HL-60/S4 treated with retinoic acid at 250 ng/mL for 4 days and 3 days (cell line): ENCODE data around the gene DPPA3.
"Not testable (repeated sequence)": the region's sequence is repeated elsewhere in the genome, so short reads cannot be mapped to it uniquely, and the experiment has no call there.

Experiments
- in situ Hi-C: fragments of 300-500 bp; cut with MboI; formaldehyde crosslinking; loops from 2 replicates; pipeline ENCODE4 v1.7.0; 2022; ENCODE audit warnings: low sequenced_read_pairs

Gene DPPA3

DNA sequence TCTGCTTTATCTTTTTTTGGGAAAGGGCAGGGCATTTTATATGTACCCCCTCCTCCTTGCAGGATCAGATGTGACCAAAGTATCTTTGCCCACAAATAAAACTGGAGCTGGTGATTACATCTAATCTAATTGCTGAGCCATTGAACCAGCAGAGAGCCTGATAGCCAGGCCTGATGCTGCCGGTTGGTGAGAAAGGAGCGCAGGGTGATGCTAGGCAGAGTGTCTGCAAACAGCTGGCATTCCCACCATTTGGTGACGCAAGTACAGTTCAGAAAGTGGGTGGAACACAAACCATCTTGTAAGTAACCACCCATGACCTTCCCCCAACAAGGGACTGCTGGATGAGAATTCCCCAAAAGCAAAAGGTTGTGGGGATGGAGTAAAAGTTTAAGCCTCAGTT, 12.7 kb downstream of the DPPA3 start:
- in situ Hi-C loops: no loop called here

- in situ Hi-C loops: no loop called here
Measured at GRCh38 chr12:7729746-7730145, 18.5 kb downstream of the DPPA3 start.

DNA sequence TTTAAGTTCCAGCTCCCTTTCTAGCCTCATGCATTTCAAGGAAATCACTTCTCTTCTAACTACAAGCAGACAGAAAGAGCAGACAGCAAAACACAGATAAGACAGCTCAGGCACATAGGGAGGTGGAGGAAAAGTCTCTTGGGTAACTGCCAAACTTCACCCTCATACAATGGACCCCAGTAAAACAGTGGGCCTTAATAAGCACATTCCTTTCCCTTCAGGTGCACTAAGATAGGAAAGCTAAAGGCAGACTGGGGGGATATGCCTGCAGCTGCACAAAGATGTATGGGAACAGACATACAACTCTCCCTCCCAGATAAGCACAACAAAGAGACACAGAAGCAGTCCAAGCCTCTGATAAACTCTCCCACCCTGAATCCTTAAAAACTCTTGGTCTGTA, 19.8 kb downstream of the DPPA3 start:
- in situ Hi-C loops: not testable (repeated sequence)

DNA sequence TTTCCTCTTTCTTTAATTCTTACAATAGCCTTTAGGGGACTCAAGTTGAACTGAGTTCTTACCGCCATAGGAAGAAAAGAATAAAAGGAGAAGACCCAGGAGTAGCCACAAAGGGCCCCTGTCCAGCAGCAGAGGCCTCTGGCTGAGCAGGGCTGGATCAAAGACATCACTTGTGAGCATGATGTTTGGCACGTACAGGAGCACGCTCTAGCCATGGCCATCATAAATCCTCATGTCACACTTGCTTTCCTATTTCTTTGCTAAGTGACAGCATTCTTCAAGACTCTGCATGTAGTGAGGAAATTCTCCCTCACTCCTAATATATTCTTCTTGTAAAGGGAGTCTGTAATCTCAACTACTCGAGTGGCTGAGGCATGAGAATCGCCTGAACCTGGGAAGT, 20.3 kb downstream of the DPPA3 start:
- in situ Hi-C loops: no loop called here

DNA sequence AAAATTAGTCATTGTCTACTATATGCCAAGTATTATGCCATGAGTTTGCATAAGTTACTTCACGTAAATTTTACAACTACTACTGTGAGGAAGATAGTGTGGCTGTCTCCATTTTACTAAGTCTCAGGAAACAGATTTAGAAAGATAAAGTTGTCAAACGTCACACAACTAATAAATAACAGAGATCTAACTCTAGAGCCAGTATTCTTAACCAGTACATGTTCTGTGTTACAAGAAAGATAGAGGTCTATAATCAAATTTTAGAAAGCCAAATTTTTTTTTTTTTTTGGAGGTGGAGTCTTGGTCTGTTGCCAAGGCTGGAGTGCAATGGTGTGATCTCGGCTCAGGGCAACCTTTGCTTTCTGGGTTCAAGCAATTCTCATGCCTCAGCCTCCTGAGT, 21.8 kb downstream of the DPPA3 start:
- in situ Hi-C loops: no loop called here

- in situ Hi-C loops: no loop called here
Measured at GRCh38 chr12:7747246-7747645, 36.0 kb downstream of the DPPA3 start, which contains the start of gene CLEC4C. CLEC4C (minus strand) TSS chr12:7747375; CDS start chr12:7747348, 27 bp downstream.

DNA sequence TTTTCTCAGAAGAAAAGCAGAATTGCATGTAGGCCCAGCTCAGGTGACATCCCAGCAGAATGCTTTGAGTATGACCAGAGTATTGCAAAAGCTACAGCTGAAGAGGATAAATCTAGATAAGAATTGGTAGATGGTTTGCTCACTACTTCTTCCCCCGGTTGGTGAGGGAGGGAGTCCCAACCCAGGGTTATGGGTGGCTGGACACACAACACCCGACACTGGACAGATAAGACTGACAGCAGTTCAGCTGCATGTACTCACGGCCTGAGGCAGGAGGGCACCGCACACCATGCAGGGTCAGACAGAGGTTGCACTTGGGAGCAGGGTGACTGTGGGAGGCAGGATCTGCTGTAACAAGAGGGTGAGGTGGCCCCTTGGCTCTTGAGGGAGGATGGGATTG, 37.6 kb downstream of the DPPA3 start:
- in situ Hi-C loops: no loop called here

DNA sequence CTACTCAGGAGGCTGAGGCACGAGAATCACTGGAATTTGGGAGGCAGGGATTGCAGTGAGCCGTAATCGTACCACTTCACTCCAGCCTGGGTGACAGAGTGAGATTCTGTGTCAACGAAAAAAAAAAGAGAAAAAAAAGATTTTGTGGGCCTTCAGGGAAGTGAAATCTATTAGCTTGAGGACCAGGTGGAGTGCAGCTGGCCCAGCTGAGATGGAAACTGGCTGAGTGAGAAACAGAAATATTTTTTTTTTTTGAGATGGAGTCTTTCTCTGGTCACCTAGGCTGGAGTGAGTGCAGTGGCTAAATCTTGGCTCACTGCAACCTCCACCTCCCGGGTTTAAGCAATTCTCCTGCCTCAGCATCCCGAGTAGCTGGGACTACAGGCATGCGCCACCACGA, 38.2 kb downstream of the DPPA3 start:
- in situ Hi-C loops: no loop called here

DNA sequence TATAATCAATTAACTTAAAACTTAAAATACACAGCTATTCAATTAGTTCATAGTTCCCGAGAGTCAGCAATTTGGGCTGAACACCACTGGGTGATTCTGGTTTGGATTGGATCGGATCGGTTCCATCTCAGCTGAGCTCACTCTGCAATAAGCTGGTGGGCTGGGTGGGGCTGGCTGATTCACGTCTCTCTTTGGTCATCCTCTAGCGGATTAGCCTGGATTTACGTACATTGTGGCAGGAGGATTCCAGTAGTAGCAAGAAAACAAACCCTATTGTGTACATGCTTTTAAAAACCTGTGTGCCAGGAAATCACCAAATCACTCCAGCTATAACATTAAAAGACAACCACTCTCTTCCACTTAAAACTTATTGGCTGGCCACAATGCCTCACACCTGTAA, 39.1 kb downstream of the DPPA3 start:
- in situ Hi-C loops: no loop called here

DNA sequence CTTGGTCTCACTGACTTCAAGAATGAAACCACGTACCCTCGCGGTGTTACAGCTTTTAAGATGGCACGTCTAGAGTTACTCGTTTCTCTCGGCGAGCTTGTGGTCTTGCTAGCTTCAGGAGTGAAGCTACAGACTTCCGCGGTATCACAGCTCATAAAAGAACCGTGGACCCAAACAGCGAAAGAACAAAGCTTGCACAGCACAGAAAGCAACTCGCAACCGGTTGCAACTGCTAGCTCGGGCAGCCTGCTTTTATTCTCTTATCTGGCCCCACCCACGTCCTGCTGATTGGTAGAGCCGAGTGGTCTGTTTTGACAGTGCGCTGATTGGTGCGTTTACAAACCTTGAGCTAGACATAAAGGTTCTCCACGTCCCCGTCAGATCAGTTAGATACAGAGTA, 40.2 kb downstream of the DPPA3 start:
- in situ Hi-C loops: no loop called here

DNA sequence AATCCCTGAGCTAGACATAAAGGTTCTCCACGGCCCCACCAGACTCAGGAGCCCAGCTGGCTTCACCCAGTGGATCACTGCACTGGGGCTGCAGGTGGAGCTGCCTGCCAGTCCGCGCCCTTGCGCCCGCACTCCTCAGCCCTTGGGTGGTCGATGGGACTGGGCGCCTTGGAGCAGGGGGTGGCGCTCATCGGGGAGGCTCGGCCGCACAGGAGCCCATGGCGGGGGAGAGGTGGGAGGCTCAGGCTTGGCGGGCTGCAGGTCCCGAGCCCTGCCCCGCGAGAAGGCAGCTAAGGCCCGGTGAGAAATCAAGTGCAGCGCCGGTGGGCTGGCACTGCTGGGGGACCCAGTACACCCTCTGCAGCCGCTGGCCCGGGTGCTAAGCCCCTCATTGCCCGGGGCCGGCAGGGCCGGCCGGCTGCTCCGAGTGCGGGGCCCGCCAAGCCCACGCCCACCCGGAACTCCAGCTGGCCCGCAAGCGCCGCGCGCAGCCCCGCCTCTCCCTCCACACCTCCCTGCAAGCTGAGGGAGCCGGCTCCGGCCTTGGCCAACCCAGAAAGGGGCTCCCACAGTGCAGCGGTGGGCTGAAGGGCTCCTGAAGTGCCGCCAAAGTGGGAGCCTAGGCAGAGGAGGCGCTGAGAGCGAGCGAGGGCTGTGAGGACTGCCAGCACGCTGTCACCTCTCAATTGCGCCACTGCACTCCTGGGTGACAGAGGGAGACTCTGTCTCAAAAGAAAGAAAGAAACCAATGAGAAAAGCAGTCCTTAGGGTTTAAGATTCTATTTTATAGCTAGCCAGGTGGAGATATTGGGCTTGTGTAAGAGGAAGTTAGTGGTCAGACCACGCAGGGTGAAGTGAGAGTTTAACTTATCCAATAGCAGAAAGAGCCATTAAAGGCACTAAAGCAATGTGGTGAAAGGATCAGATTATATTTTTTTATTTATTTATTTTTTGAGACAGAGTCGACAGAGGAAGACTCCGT, 41.0 kb downstream of the DPPA3 start:
- in situ Hi-C loops: not testable (repeated sequence)

DNA sequence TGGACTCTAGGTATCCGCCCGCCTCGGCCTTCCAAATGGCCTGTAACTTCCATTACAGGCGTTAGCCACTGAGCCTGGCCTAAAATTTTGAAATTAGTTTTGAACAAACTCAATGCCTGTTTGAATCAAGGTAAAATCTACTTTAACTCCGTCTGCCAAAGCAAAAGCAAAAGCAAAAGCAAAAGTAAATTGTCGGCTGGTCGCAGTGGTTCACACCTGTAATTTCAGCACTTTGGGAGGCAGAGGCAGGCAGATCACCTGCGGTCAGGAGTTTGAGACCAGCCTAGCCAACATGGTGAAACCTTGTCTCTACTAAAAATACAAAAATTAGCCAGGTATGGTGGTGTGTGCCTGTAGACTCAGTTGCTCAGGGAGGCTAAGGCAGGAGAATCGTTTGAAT, 44.4 kb downstream of the DPPA3 start:
- in situ Hi-C loops: not testable (repeated sequence)

GRCh38 chr12:7756993-7757392, 45.8 kb downstream of the DPPA3 start:
- in situ Hi-C loops: no loop called here

DNA sequence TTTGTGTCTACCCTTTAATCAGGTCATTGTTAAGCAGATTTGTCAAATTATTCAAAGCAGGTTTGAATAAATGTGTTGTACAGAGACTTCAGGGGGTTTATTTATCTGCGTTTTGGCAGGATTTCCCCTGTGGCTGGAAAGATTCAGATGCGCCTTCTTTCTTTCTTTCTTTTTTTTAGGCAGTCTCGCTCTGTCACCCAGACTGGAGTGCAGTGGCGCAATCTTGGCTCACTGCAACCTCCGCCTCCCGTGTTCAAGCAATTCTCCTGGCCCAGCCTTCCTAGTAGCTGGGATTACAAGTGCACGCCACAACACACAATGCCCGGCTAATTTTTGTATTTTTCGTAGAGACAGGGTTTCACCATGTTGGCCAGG, 47.5 kb downstream of the DPPA3 start:
- in situ Hi-C loops: no loop called here
